MG63 (cell line): ENCODE measurements around the gene KCNJ13. TPM values are rescaled to one million over a fixed set of nuclear protein-coding genes. Genes with fewer than 3 reads are reported as not detected.

ENCODE experiments used
- DNase-seq: peaks from one replicate; pipeline ENCODE4 v3.0.0-alpha.2; 2020
- H3K27me3 ChIP-seq: fragments of 250-450 bp; sonication (Bioruptor Pico); 2 replicates; pipeline ENCODE4 v1.5.1; 2020; ENCODE audit warnings: mild to moderate bottlenecking, moderate library complexity
- H3K36me3 ChIP-seq: fragments of 250-450 bp; sonication (Bioruptor Pico); 2 replicates; pipeline ENCODE4 v1.5.1; 2020; ENCODE audit warnings: mild to moderate bottlenecking, moderate library complexity
- H3K4me3 ChIP-seq: fragments of 250-450 bp; sonication (Bioruptor Pico); 2 replicates; pipeline ENCODE4 v1.5.1; 2020; ENCODE audit warnings: mild to moderate bottlenecking, moderate library complexity
- H3K9me3 ChIP-seq: fragments of 250-450 bp; sonication (Bioruptor Pico); 2 replicates; pipeline ENCODE4 v1.5.1; 2020; ENCODE audit warnings: mild to moderate bottlenecking, moderate library complexity
- total RNA-seq: library from RNA; depleted of rRNA; stranded (reverse); fragments of >200 nt; shearing (Covaris generic); gene quantifications from 2 replicates; pipeline ENCODE4 v1.2.3, GENCODE V29; 2014; ENCODE audit warnings: low replicate concordance; rRNA removed

The KCNJ13 gene
- total RNA-seq: not detected in 2 replicates

DNA sequence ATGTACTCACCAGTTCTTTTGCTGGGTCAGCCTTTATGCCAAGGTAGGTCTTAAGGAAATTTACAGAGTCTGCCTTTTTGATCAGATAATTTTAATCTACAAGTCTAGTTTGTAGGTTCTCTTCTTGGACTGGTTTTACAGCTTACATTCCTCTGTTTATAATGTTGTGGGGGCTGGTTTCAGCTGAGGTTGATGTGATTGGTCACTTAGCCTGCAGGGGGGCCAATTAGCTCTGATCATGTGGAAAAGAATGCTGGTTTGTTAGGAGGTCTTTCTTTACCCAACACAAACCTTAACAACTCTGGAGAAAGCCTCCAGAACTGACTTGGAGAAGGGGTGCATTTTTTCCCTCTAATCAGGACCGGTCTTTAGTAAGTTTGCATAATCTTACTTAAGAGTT is at the start of gene KCNJ13:
KCNJ13 (minus strand) TSS at position 131 of the 400 bp plus-strand sequence. CDS start 5,203 bp downstream, outside the sequence.
- Histone ChIP-seq H3K27me3 (no peaks in the 10 kb centered on the region), H3K4me3 (no peak within 1 kb of the TSS), H3K36me3 (peaks cover 26% of the 10 kb centered on the region), H3K9me3 (no peaks in the 10 kb centered on the region)
- DNase-seq: no peak

GRCh38 chr2:232817756-232818155 is 41.4 kb upstream of the KCNJ13 start:
- no peak for DNase-seq
- Histone ChIP-seq H3K36me3 (peaks cover 74% of the 10 kb centered on the region), H3K9me3 (no peaks in the 10 kb centered on the region), H3K4me3 (no peak overlapping the region), H3K27me3 (no peaks in the 10 kb centered on the region)

GRCh38 chr2:232816657-232817056 is 40.3 kb upstream of the KCNJ13 start:
- Histone ChIP-seq H3K4me3 (no peak overlapping the region), H3K36me3 (peaks cover 75% of the 10 kb centered on the region), H3K9me3 (no peaks in the 10 kb centered on the region), H3K27me3 (no peaks in the 10 kb centered on the region)
- no peak for DNase-seq

- DNase-seq: no peak
Measured at GRCh38 chr2:232815569-232815968, 39.2 kb upstream of the KCNJ13 start.

DNA sequence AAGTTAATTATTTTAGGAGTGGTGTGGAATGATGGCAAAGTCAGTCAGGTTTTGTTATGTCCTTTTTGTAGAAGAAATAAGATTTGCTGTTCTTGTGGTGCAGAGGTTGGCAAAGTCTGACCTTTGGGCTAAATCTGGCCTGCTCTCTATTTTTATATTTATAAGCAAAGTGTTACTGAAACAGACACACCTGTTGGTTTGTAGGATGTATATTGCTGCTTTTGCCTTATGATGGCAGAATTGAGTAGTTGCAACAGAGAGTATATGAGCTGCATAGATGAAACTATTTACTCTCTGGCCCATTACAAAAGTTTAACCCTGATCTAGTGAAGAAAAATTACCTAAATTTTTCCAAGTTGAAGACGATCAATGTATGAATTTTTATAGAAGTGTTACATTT is 34.1 kb upstream of the KCNJ13 start:
- no peaks in the 10 kb centered on the region for H3K27me3 ChIP-seq
- peaks cover 70% of the 10 kb centered on the region for H3K36me3 ChIP-seq
- H3K9me3 ChIP-seq: no peaks in the 10 kb centered on the region
- H3K4me3 ChIP-seq: no peak overlapping the region
- DNase-seq: no peak

More at GRCh38 chr2:232815569-232815968, 39.2 kb upstream of the KCNJ13 start:
- no peak overlapping the region for H3K4me3 ChIP-seq
- H3K36me3 ChIP-seq: peaks cover 78% of the 10 kb centered on the region
- H3K9me3 ChIP-seq: no peaks in the 10 kb centered on the region
- no peaks in the 10 kb centered on the region for H3K27me3 ChIP-seq

GRCh38 chr2:232809349-232810124 is 33.2 kb upstream of the KCNJ13 start:
- Histone ChIP-seq H3K36me3 (peaks cover 69% of the 10 kb centered on the region), H3K9me3 (no peaks in the 10 kb centered on the region), H3K4me3 (no peak overlapping the region), H3K27me3 (no peaks in the 10 kb centered on the region)
- no peak for DNase-seq

- Histone ChIP-seq H3K9me3 (peaks cover 8% of the 10 kb centered on the region), H3K36me3 (peaks cover 58% of the 10 kb centered on the region), H3K27me3 (no peaks in the 10 kb centered on the region), H3K4me3 (no peak overlapping the region)
- DNase-seq: no peak
Measured at GRCh38 chr2:232802091-232802490, 25.7 kb upstream of the KCNJ13 start.

DNA sequence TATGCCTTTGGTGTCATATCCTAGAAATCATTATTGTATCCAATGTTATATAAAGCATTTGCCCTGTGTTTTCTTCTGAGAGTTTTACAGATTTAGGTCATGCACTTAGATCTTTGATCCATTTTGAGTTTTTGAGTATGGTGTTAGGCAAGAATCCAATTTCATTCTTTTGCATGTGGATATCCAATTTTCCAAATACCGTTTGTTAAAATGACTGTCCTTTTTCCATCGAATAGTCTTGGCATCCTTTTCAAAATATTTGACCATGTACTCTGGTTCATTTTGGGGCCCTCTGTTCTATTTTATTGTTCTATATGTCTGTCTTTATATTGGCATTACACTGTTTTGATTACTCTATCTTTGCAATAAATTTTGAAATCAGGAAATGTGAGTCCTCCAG is 23.8 kb upstream of the KCNJ13 start:
- no peaks in the 10 kb centered on the region for H3K27me3 ChIP-seq
- H3K36me3 ChIP-seq: peaks cover 53% of the 10 kb centered on the region
- DNase-seq: no peak
- no peak overlapping the region for H3K4me3 ChIP-seq
- H3K9me3 ChIP-seq: peaks cover 8% of the 10 kb centered on the region

- Histone ChIP-seq H3K36me3 (peaks cover 67% of the 10 kb centered on the region), H3K4me3 (no peak overlapping the region), H3K9me3 (peaks cover 8% of the 10 kb centered on the region), H3K27me3 (no peaks in the 10 kb centered on the region)
- DNase-seq: no peak
Measured at GRCh38 chr2:232798187-232798586, 21.8 kb upstream of the KCNJ13 start.

DNA sequence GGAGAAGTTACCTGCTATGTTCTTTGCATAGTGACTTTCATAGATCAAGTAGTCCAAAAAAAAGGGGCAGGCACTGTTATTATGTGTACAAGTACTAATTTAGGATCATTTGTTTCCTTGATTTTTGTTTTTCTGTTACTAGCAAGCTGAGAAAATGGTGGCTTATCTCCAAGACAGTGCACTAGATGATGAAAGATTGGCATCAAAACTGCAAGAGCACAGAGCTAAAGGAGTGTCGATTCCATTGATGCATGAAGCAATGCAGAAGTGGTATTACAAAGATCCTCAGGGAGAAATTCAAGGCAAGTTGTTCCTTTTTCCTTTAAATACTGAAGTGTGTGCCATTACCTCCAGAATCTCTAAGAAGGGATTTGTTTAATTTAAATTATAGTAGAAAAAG is 19.6 kb upstream of the KCNJ13 start:
- Histone ChIP-seq H3K27me3 (no peaks in the 10 kb centered on the region), H3K4me3 (no peak overlapping the region), H3K36me3 (peaks cover 74% of the 10 kb centered on the region), H3K9me3 (no peaks in the 10 kb centered on the region)
- no peak for DNase-seq

DNA sequence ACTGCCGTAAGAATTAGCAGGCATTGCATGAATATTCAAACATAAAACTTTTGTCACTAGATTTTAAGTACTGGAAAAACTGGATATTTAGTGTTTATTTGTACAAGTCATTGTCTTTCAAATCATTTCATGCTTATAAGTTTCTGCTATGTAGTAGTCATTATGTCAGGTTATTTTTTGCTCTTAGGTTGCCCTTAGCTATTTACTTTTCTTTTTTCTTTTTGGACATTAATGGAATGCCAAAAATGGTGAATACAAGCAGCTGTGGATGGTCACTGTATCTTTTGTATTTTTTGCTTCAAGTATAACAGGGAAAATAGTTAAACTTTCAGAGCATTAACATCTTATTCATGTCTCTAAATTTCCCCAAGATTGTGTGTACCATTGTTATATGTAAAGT is 18.6 kb upstream of the KCNJ13 start:
- no peak overlapping the region for H3K4me3 ChIP-seq
- peaks cover 77% of the 10 kb centered on the region for H3K36me3 ChIP-seq
- DNase-seq: no peak
- H3K9me3 ChIP-seq: no peaks in the 10 kb centered on the region
- H3K27me3 ChIP-seq: no peaks in the 10 kb centered on the region

GRCh38 chr2:232793271-232793670 is 16.9 kb upstream of the KCNJ13 start:
- H3K27me3 ChIP-seq: no peaks in the 10 kb centered on the region
- no peak for DNase-seq
- peaks cover 85% of the 10 kb centered on the region for H3K36me3 ChIP-seq
- H3K9me3 ChIP-seq: no peaks in the 10 kb centered on the region
- H3K4me3 ChIP-seq: no peak overlapping the region

- Histone ChIP-seq H3K36me3 (peaks cover 88% of the 10 kb centered on the region), H3K4me3 (no peak overlapping the region), H3K27me3 (no peaks in the 10 kb centered on the region), H3K9me3 (no peaks in the 10 kb centered on the region)
- DNase-seq: no peak
Measured at GRCh38 chr2:232791518-232791917, 15.2 kb upstream of the KCNJ13 start.

GRCh38 chr2:232789082-232789481 is 12.7 kb upstream of the KCNJ13 start:
- peaks cover 86% of the 10 kb centered on the region for H3K36me3 ChIP-seq
- no peaks in the 10 kb centered on the region for H3K9me3 ChIP-seq
- no peak for DNase-seq

GRCh38 chr2:232787806-232788205 is 11.4 kb upstream of the KCNJ13 start:
- peaks cover 82% of the 10 kb centered on the region for H3K36me3 ChIP-seq
- H3K9me3 ChIP-seq: no peaks in the 10 kb centered on the region
- H3K27me3 ChIP-seq: no peaks in the 10 kb centered on the region
- no peak overlapping the region for H3K4me3 ChIP-seq
- no peak for DNase-seq

More at GRCh38 chr2:232789082-232789481, 12.7 kb upstream of the KCNJ13 start:
- Histone ChIP-seq H3K27me3 (no peaks in the 10 kb centered on the region), H3K4me3 (no peak overlapping the region)

DNA sequence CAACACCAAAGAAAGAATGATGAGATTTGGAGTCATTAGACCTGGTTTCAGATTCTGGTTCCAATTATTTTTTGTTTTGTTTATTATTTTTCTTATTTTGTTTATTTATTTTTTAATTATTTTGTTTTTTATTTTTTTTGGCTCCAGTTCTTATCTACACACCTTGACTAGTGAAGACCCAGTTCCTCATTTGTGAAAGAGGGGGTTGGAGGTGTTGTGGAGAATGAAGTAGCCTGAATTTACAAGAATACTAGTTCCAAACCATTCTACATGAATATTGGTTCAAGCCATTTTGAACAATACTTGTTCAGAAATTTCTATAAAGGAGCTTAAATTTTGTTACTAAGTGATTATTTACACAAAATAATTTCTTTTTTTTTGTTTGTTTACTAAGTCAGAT is 6.9 kb upstream of the KCNJ13 start:
- no peak for DNase-seq
- Histone ChIP-seq H3K36me3 (peaks cover 53% of the 10 kb centered on the region), H3K9me3 (no peaks in the 10 kb centered on the region), H3K4me3 (no peak overlapping the region), H3K27me3 (no peaks in the 10 kb centered on the region)

- no peak overlapping the region for H3K4me3 ChIP-seq
- DNase-seq: no peak
- H3K9me3 ChIP-seq: no peaks in the 10 kb centered on the region
- no peaks in the 10 kb centered on the region for H3K27me3 ChIP-seq
- peaks cover 39% of the 10 kb centered on the region for H3K36me3 ChIP-seq
Measured at GRCh38 chr2:232781765-232782164, 5.4 kb upstream of the KCNJ13 start.

GRCh38 chr2:232779934-232780333 is 3.6 kb upstream of the KCNJ13 start:
- H3K36me3 ChIP-seq: peaks cover 26% of the 10 kb centered on the region
- no peaks in the 10 kb centered on the region for H3K27me3 ChIP-seq
- no peak overlapping the region for H3K4me3 ChIP-seq
- H3K9me3 ChIP-seq: no peaks in the 10 kb centered on the region
- DNase-seq: no peak
